IPS-18a (cell line): ENCODE measurements around the gene SYT2.
"Not testable (repeated sequence)": the region's sequence is repeated elsewhere in the genome, so short reads cannot be mapped to it uniquely, and the experiment has no call there.

ENCODE experiments used
- H3K27ac ChIP-seq: one replicate; pipeline ENCODE4 v1.5.1; 2013; ENCODE audit warnings: low read length
- H3K27me3 ChIP-seq: one replicate; pipeline ENCODE4 v1.6.1; 2013; ENCODE audit warnings: mild to moderate bottlenecking, low read length; ENCODE audit not compliant: control insufficient read depth, insufficient read depth
- H3K36me3 ChIP-seq: one replicate; pipeline ENCODE4 v1.6.1; 2013; ENCODE audit warnings: low read depth, low read length; ENCODE audit not compliant: control insufficient read depth
- H3K4me1 ChIP-seq: one replicate; pipeline ENCODE4 v1.6.1; 2013; ENCODE audit warnings: low read depth, low read length; ENCODE audit not compliant: control insufficient read depth
- H3K4me3 ChIP-seq: one replicate; pipeline ENCODE4 v1.5.1; 2013; ENCODE audit warnings: low read length
- H3K9ac ChIP-seq: one replicate; pipeline ENCODE4 v1.6.1; 2013; ENCODE audit warnings: mild to moderate bottlenecking, low read length, moderate library complexity
- H3K9me3 ChIP-seq: one replicate; pipeline ENCODE4 v1.6.1; 2013; ENCODE audit warnings: low read depth, low read length; ENCODE audit not compliant: control insufficient read depth

SYT2 gene

DNA sequence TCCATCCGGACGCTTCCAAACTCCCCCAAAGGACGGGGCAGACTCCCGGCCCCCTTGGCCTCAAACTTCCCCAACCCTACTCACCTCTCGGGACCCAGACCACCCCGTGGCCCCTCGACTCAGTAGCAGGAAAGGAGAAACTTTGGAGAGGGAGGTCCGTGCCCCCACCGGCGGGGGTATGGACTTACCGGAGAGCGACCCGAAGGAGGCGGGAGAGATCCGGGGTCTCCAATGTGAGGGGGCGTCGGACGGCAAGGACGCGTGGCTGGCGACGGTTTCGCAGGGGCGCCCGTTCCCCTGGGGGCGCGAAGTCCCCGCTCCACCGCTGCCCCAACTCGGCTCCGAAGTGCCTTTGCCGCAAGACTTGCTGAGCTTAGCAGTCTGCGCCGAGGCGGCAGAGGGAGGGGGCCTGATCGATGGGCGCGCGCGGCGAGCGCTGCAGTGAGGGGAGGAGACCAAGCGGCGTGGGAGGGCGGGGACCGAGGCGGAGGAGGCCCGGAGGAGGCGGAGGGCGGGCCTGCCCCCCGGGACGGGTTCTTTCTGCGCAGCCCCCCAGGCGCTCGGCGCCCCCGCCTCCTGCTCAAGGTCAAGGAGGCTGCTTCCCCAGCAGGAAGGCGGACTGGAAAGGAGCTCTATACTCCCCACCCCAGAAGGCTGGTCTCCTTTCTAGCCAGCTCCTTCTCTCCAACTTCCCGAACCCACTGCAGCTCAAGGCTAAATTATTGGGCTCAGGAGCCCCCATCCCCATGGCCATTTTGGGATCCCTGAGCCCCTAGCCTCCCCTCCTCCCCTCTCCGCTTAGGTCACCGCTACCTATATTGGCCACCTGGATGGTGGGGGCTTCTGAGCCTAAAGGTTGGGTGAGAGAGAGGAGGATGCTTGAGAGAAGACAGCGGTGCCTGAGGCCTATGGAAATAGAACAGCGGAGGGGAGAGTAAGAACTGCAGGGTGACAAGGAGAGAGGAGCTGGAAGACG, at the start of gene SYT2:
Gene SYT2 (minus strand): TSS at position 385 of the 976 bp plus-strand sequence. CDS start 104,682 bp downstream, outside the sequence.
- Histone ChIP-seq H3K36me3 (no peaks in the 10 kb centered on the region), H3K9ac (peak within 1 kb of the TSS; percentile 38), H3K9me3 (no peaks in the 10 kb centered on the region), H3K27ac (no peak within 1 kb of the TSS), H3K27me3 (peaks cover 45% of the 10 kb centered on the region), H3K4me1 (peaks cover 20% of the 10 kb centered on the region), H3K4me3 (peak within 1 kb of the TSS; percentile 72)

DNA sequence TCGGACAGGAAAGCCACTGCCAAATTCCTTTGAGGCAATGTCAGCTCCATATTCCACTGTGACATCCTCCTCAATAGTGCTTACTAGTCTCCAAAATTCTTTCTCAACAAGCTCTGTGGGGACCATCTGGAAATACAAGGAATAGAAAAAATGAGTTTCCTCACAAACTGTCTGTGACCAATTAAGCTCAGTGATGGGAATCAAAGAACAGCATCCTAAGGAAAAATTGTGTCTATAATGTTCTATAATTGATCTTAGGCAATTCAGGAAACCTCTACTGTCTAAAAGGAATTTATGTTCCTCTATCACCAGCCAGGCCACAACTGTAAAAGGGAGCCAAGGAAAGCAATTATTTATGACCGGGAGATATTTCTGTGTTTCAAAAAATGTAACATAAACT, 46.1 kb upstream of the SYT2 start:
- H3K27me3 ChIP-seq, result no peaks in the 10 kb centered on the region
- H3K9me3 ChIP-seq, result no peaks in the 10 kb centered on the region
- H3K36me3 ChIP-seq, result peaks cover 97% of the 10 kb centered on the region
- H3K4me3 ChIP-seq, result no peak overlapping the region
- no peak overlapping the region for H3K27ac ChIP-seq
- H3K9ac ChIP-seq, result no peak overlapping the region
- no peaks in the 10 kb centered on the region for H3K4me1 ChIP-seq

DNA sequence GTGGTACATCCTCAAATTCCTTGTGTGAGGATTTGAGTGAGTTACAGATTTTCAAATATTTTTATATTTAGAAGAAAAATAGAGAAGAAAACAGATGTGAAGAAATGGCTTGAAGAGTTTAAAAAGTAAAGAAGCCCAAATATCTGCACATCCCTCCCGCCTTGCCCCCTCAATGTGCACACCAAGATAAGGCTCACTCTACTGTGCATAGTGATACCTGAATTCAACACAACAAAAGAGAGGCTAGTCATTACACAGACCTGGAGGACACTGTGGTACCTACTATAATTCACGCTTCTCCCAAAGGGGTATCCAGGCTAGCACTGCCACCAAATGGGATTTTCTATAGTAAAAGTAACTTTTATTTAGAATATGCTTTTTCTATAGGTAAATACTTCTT, 44.0 kb upstream of the SYT2 start:
- H3K36me3 ChIP-seq, result peaks cover 99% of the 10 kb centered on the region
- no peaks in the 10 kb centered on the region for H3K4me1 ChIP-seq

DNA sequence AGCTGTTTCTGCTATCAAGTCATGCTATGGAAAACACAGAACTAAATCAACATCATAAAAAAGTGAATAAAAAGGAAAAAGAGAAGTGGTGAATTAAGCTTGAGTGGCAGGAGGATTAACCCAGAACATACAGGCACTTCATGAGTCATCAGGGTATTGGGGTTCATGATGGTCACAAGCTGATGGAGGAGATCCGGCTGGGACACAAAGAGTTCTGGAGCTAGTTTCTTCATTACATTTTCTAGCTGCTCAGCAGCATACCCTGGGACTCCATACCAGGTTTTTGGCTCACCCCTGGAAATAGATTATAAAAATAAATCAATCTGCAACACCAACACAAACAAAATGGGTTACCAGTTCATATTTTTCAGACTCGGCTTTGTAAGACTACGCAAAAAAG, 42.5 kb upstream of the SYT2 start:
- H3K27me3 ChIP-seq, result no peaks in the 10 kb centered on the region
- no peaks in the 10 kb centered on the region for H3K9me3 ChIP-seq
- peaks cover 99% of the 10 kb centered on the region for H3K36me3 ChIP-seq
- no peaks in the 10 kb centered on the region for H3K4me1 ChIP-seq
- no peak overlapping the region for H3K4me3 ChIP-seq
- H3K9ac ChIP-seq, result no peak overlapping the region
- no peak overlapping the region for H3K27ac ChIP-seq

More for the DNA sequence above, 44.0 kb upstream of the SYT2 start:
- Histone ChIP-seq H3K4me3 (no peak overlapping the region), H3K9me3 (no peaks in the 10 kb centered on the region), H3K27me3 (no peaks in the 10 kb centered on the region), H3K9ac (no peak overlapping the region), H3K27ac (no peak overlapping the region)

DNA sequence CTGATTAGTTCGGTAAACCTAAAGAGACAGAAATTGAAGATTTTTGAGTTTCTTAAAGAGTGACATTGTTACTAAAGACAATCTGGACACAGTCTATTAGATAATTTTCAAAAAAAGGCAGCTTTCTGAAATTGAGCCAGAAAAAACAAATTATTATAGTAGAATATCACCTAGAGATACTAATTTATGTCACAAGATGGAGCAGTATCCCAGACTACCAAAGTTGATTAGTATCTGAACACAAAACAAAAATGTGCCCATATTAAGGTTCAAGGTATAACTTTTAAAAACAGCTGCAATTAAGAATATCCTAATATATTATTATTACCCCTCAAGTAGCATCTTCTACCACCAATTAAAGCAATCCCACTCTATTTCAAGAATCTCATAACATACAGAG, 40.5 kb upstream of the SYT2 start:
- H3K27ac ChIP-seq, result no peak overlapping the region
- H3K36me3 ChIP-seq, result peaks cover 97% of the 10 kb centered on the region
- no peaks in the 10 kb centered on the region for H3K27me3 ChIP-seq
- no peaks in the 10 kb centered on the region for H3K9me3 ChIP-seq
- H3K4me1 ChIP-seq, result no peaks in the 10 kb centered on the region
- no peak overlapping the region for H3K4me3 ChIP-seq
- H3K9ac ChIP-seq, result no peak overlapping the region

DNA sequence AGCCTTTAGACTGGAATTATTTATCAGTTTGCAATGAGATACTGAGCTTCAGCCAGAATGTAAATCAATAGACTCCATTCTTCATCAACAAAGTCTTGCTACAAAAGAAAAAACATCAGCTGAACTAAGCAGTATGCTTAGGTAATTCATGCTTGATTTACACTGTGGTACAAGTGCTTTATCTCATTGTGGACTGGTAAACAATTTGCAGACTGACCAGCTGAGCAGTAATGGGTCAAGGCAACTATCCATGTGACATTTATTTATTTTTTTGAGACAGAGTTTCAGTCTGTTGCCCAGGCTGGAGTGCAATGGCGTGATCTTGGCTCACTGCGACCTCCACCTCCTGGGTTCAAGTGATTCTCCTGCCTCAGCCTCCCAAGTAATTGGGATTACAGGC, 39.8 kb upstream of the SYT2 start:
- no peaks in the 10 kb centered on the region for H3K9me3 ChIP-seq
- no peak overlapping the region for H3K4me3 ChIP-seq
- H3K36me3 ChIP-seq, result peaks cover 97% of the 10 kb centered on the region
- H3K4me1 ChIP-seq, result no peaks in the 10 kb centered on the region
- H3K9ac ChIP-seq, result no peak overlapping the region
- no peak overlapping the region for H3K27ac ChIP-seq
- H3K27me3 ChIP-seq, result no peaks in the 10 kb centered on the region

DNA sequence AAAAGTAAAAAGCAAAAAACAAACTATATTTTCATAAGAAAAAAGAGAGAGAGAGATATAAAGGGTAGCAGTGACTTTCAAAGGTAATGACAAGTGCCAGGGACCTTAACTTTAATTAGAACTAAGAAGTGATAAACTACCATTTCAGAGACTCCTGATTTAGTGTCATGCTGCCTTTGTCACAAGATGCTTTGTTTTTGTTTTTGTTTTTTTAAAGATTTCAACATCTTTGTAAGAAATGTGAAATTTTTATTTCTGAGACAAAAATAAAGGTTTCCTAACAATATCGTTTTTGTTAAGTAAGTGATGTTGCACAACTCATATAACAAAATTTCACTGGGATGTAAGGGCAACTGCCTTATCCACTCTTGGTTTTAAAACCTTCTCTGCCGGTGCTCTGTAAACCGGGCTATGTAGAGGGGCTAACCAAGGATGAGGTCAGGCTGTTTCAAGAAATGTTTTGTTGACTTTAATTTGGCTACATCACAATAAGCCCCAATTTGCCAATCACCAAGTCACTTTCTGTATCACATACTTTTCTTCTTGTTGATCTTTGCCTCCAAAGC, 35.2 kb upstream of the SYT2 start:
- H3K9me3 ChIP-seq, result no peaks in the 10 kb centered on the region
- no peak overlapping the region for H3K27ac ChIP-seq

DNA sequence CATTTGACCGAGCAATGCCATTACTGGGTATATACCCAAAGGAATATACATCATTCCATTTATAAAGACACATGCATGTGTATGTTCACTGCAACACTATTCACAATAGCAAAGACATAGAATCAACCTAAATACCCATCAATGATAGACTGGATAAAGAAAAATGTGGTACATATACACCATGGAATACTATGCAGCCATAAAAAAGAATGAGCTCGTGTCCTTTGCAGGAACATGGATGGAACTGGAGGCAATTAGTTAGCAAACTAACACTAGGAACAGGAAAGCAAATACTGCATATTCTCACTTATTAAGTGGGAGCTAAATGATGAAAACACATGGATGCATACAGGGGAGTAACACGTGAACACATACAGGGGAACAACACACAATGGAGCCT, 34.5 kb upstream of the SYT2 start:
- not testable (repeated sequence) for H3K9ac ChIP-seq, H3K27me3 ChIP-seq, H3K27ac ChIP-seq, H3K9me3 ChIP-seq, H3K4me1 ChIP-seq, H3K4me3 ChIP-seq
- H3K36me3 ChIP-seq, result peaks cover 90% of the 10 kb centered on the region

More for the DNA sequence above, 35.2 kb upstream of the SYT2 start:
- Histone ChIP-seq H3K27me3 (no peaks in the 10 kb centered on the region), H3K9ac (no peak overlapping the region), H3K36me3 (peaks cover 96% of the 10 kb centered on the region), H3K4me1 (no peaks in the 10 kb centered on the region), H3K4me3 (no peak overlapping the region)

DNA sequence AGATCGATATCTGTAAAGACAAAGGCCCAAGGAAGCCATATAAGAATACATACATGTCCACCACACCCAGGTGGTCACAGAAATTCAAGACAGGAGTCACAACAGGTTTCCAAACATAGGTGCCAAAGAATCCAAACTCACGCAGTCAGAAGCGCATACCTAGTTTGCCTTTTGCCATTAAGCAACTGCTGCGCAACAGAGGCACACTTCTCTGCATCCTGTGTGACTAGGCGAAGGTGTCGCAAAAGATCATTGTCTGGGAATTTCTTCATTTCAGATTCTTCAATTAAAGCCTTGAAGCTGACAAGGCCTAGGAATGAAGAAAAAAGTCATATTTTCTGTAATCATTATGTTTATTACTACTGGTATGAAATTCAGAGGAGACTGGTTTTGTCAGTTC, 32.2 kb upstream of the SYT2 start:
- Histone ChIP-seq H3K27ac (no peak overlapping the region), H3K9me3 (no peaks in the 10 kb centered on the region), H3K36me3 (peaks cover 85% of the 10 kb centered on the region), H3K9ac (no peak overlapping the region), H3K4me3 (no peak overlapping the region), H3K4me1 (no peaks in the 10 kb centered on the region), H3K27me3 (no peaks in the 10 kb centered on the region)

DNA sequence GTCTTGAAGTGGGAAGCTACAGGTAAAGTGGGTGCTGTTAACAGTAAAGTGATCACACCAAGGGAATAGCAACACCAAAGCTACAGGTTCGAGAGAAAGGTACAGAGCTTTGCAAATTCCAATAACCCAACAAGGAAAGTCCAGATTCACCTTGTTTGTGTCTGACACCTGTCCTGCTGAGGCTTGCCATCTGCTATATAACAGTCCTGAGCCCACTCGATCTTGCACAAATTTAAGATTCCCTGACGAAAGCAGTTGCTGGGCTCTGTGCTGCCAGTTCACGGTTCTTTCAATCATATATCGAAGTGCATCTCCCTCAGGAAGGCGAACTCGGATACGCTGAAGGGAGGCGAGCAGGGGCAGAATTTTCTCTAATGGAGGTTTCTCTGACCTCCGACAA, 23.0 kb upstream of the SYT2 start:
- Histone ChIP-seq H3K9me3 (no peaks in the 10 kb centered on the region), H3K27me3 (no peaks in the 10 kb centered on the region), H3K36me3 (peaks cover 100% of the 10 kb centered on the region), H3K4me3 (no peak overlapping the region), H3K4me1 (no peaks in the 10 kb centered on the region), H3K9ac (no peak overlapping the region), H3K27ac (no peak overlapping the region)

DNA sequence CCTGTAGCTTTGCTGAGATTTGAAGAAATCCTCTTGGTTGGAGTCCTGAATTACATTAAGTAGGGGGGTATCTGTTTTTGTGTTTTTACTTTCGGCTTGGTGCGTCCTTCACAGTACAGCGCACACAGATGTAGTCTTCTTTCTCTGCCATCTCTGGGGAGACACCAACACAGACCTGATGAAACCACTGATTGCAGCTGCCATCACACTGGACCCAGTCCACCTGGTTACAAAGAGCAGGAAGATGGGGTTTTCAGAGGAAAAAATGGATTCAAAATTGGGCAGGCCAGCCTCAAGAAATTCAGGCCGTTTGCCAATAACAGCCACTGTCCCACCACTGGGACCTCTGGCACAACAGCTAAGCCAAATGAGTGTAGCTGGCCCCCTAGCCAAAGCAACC, 18.7 kb upstream of the SYT2 start:
- H3K27ac ChIP-seq, result no peak overlapping the region
- H3K9me3 ChIP-seq, result no peaks in the 10 kb centered on the region
- peaks cover 79% of the 10 kb centered on the region for H3K36me3 ChIP-seq
- H3K4me3 ChIP-seq, result no peak overlapping the region
- H3K9ac ChIP-seq, result no peak overlapping the region
- H3K27me3 ChIP-seq, result no peaks in the 10 kb centered on the region
- no peaks in the 10 kb centered on the region for H3K4me1 ChIP-seq

DNA sequence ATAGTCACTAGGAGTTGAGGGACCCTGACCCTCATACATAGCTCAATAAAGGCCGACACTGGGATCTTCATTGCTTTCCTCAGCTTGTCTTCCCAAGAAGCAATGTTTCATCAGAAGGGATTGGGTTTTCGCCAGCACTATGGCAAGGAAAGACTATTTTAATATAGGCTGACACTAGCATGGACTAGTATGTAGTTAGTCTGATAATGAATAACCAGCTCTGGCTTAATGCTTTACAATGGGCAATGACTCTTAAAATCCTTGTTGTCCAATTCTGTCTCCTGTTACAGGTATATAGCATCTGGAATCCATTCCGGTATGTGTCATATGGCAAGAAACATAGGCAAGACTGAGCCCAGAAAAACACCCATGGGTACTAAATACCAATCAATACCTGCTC, 15.3 kb upstream of the SYT2 start:
- H3K36me3 ChIP-seq, result peaks cover 45% of the 10 kb centered on the region
- no peak overlapping the region for H3K9ac ChIP-seq

More for the DNA sequence above, 15.3 kb upstream of the SYT2 start:
- Histone ChIP-seq H3K27me3 (no peaks in the 10 kb centered on the region), H3K27ac (no peak overlapping the region), H3K4me1 (no peaks in the 10 kb centered on the region), H3K9me3 (no peaks in the 10 kb centered on the region), H3K4me3 (no peak overlapping the region)
